Nephron progenitor cell (in vitro differentiated cells): ENCODE data around the gene BZW1.

Experiments used
- DNase-seq: peaks from one replicate; pipeline ENCODE4 v3.0.0; 2021
- H3K27ac Mint-ChIP-seq: 2 replicates; pipeline ENCODE4 v1.8.0; 2021; ENCODE audit warnings: mild to moderate bottlenecking, moderate library complexity, mixed read lengths
- H3K27me3 Mint-ChIP-seq: 2 replicates; pipeline ENCODE4 v1.8.0; 2021; ENCODE audit warnings: mild to moderate bottlenecking, low read depth, mixed read lengths; ENCODE audit not compliant: poor library complexity
- H3K36me3 Mint-ChIP-seq: 2 replicates; pipeline ENCODE4 v1.8.0; 2021; ENCODE audit warnings: low read depth, mixed read lengths
- H3K4me1 Mint-ChIP-seq: 2 replicates; pipeline ENCODE4 v1.8.0; 2021; ENCODE audit warnings: mixed read lengths
- H3K4me3 Mint-ChIP-seq: 2 replicates; pipeline ENCODE4 v1.8.0; 2021; ENCODE audit warnings: mild to moderate bottlenecking, moderate library complexity, mixed read lengths
- H3K9me3 Mint-ChIP-seq: 2 replicates; pipeline ENCODE4 v1.8.0; 2021; ENCODE audit warnings: mild to moderate bottlenecking, moderate library complexity, mixed read lengths
- TF ChIP-seq, protein P1 (sequence below): fragments of 200-600 bp; sonication (generic); IDR thresholded peaks from 2 replicates; pipeline ENCODE4 v1.5.0; 2021; ENCODE audit warnings: antibody characterized with exemption

Gene BZW1

DNA sequence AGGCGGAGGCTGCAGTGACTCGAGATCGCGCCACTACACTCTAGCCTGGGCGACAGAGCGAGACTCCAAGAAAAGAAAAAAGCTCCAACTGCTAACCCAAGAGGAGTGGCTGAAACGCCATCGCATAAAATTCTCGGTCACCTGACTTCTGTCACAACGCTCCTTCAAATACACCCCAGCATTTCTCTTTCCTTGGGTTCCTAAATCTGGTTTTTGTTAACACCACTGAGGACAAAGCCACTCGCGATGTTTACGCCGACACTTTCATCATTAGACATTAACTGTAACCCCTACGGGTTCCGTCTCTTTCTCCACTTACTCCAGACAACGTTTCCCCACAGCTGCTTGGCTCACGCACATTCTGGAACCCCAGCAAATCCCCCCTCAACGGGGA is 52.1 kb downstream of the BZW1 start:
- peaks cover 46% of the 10 kb centered on the region for H3K4me1 Mint-ChIP-seq
- TF ChIP-seq, protein P1, sequence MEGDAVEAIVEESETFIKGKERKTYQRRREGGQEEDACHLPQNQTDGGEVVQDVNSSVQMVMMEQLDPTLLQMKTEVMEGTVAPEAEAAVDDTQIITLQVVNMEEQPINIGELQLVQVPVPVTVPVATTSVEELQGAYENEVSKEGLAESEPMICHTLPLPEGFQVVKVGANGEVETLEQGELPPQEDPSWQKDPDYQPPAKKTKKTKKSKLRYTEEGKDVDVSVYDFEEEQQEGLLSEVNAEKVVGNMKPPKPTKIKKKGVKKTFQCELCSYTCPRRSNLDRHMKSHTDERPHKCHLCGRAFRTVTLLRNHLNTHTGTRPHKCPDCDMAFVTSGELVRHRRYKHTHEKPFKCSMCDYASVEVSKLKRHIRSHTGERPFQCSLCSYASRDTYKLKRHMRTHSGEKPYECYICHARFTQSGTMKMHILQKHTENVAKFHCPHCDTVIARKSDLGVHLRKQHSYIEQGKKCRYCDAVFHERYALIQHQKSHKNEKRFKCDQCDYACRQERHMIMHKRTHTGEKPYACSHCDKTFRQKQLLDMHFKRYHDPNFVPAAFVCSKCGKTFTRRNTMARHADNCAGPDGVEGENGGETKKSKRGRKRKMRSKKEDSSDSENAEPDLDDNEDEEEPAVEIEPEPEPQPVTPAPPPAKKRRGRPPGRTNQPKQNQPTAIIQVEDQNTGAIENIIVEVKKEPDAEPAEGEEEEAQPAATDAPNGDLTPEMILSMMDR: no peak
- peak; percentile 18 for DNase-seq

DNA sequence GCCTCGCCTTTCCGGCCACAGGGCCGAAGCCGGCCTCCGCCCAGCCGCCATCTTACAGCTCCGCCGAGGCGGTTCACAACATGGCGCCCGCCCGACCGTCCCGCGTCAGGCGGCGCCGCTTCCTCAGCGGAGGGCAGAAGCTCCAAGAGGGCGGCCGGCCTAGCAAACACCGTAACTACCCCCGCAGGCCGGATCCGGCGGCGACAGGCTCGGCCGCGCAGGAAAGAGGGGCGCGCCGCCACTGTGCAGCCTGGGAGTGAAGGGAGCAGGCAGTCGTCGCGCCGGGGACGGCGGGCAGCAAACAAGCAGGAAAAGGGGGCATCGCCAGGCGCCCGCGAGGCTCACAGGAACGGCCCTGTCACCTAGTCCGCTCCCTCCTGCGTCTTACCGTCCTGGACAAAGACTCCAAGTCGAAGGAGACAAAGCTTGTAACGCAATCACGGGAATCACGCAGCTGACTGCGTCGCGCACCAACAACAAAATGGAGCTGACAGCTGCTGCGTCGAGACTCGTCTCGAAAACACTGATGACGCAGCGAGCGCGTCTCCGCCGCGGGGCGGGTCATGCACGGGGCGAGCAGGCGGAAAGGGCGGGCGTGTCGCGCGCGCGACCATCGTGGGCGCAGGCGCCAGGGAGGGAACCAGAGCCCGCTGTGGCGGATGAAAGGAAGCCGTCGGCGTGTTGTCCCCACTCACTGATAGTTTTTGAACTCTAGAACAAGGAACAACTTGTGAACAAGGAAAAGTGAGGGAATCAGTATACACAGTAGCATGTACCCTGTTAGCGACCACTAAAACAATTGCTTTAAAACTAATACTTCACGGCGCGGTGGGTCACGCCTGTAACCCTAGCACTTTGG is 52.7 kb downstream of the BZW1 start, which contains the start of gene CLK1:
Gene CLK1 (minus strand): TSS at position 483 of the 859 bp plus-strand sequence. CDS start 2,796 bp downstream, outside the sequence.
- Mint-ChIP-seq H3K36me3 (peaks cover 44% of the 10 kb centered on the region), H3K27me3 (no peaks in the 10 kb centered on the region), H3K27ac (peak within 1 kb of the TSS; percentile 100), H3K4me3 (peak within 1 kb of the TSS; percentile 98), H3K9me3 (peaks cover 3% of the 10 kb centered on the region), H3K4me1 (peaks cover 40% of the 10 kb centered on the region)
- peak; percentile 90 for DNase-seq
- TF ChIP-seq, protein P1: no peak

More for the DNA sequence above, 52.1 kb downstream of the BZW1 start:
- no peaks in the 10 kb centered on the region for H3K27me3 Mint-ChIP-seq
- H3K27ac Mint-ChIP-seq: peak overlapping the region; percentile 100
- peaks cover 3% of the 10 kb centered on the region for H3K9me3 Mint-ChIP-seq
- H3K4me3 Mint-ChIP-seq: peak overlapping the region; percentile 98
- peaks cover 44% of the 10 kb centered on the region for H3K36me3 Mint-ChIP-seq

DNA sequence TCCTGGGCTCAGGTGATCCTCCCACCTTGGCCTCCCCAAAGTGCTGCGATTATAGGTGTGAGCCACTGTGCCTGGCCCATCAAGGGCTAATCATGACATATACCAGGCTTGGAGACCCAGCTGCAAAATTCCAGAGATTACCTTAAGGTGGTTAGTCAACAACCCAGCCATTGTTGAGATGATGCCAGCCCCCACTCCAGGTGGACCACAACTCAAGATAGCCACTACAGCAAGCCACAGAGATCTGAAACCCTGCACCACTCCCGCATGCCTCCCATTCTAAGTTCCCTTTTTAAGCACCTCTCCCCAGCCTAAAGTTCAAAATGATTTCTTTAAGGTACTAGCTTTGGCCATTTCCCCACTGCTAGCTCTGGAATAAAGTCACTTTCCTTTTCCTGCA is 57.3 kb downstream of the BZW1 start:
- Mint-ChIP-seq H3K27ac (no peak overlapping the region), H3K9me3 (peaks cover 3% of the 10 kb centered on the region), H3K4me1 (peaks cover 7% of the 10 kb centered on the region), H3K36me3 (peaks cover 42% of the 10 kb centered on the region), H3K4me3 (no peak overlapping the region), H3K27me3 (no peaks in the 10 kb centered on the region)
- TF ChIP-seq, protein P1: no peak
- no peak for DNase-seq

DNA sequence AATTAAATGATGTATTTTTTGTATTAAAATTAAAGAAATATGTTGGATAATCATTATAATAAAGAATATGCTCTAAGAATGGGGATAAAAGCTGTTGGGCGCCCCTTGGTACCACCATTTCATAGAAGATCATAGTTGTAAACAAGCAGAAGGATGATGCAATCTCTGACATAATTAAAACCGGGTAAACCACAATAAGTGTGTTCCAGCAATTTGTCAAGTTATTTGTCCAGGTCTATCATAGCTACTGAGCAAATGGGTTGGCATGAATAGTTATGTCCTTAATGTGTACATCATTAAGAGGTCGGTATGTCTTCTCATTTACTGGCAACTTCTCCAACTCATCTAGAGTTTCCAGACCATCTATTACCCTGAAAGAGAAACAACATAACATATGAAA is 59.4 kb downstream of the BZW1 start:
- Mint-ChIP-seq H3K4me1 (no peaks in the 10 kb centered on the region), H3K9me3 (no peaks in the 10 kb centered on the region), H3K27me3 (no peaks in the 10 kb centered on the region), H3K4me3 (no peak overlapping the region), H3K27ac (no peak overlapping the region), H3K36me3 (peaks cover 63% of the 10 kb centered on the region)
- DNase-seq: no peak
- TF ChIP-seq, protein P1: no peak

DNA sequence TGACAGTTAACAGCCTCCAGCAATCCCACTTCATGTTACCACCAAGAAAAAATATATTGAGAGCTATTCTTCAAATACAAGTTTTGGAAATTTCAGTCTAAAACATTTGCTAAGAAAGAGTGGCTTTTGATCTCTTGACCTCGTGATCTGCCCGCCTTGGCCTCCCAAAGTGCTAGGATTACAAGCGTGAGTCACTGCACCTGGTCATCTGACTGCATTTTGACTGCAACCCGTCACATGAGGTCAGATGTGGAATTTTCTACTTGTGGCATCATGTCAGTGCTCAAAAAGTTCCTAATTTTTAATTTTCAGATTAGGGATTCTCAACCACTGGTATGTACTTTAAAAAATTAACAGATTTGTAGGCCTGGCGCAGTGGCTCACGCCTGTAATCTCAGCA is 61.9 kb downstream of the BZW1 start:
- no peaks in the 10 kb centered on the region for H3K27me3 Mint-ChIP-seq
- TF ChIP-seq, protein P1: no peak
- H3K4me3 Mint-ChIP-seq: no peak overlapping the region
- H3K4me1 Mint-ChIP-seq: no peaks in the 10 kb centered on the region
- no peak for DNase-seq
- H3K9me3 Mint-ChIP-seq: no peaks in the 10 kb centered on the region
- H3K36me3 Mint-ChIP-seq: peaks cover 70% of the 10 kb centered on the region
- H3K27ac Mint-ChIP-seq: no peak overlapping the region
